H1 (cell line): Measurements from ENCODE around the gene ATP11A. TPM values are rescaled to one million over a fixed set of nuclear protein-coding genes. Genes with fewer than 3 reads are reported as not detected.

Experiments used
- CTCF ChIA-PET: fragments of 300-600 bp; sonication (Branson Sonifier 250); formaldehyde crosslinking; loops from one replicate; lab custom pipeline; 2021; ENCODE audit not compliant: partially characterized antibody; lab: Charles Lee
- POLR2A ChIA-PET: fragments of 300-600 bp; sonication (Branson Sonifier 250); formaldehyde crosslinking; loops from one replicate; lab custom pipeline; 2021; ENCODE audit warnings: inconsistent platforms; ENCODE audit not compliant: partially characterized antibody; lab: Charles Lee
- DNase-seq, 2 experiments: peaks; one replicate each; pipeline versions ENCODE4 v3.0.0 to v3.0.0-alpha.2; 2010 to 2022; ENCODE audit warnings: low spot score in 2 of 2, low read depth in 1 of 2, mixed read lengths in 1 of 2
- FAIRE-seq: peaks from 2 replicates; lab custom pipeline; 2011; peaks lifted over from hg19 to GRCh38; lab: Jason Lieb, UNC
- H2AFZ ChIP-seq: 2 replicates; pipeline ENCODE4 v1.8.1; 2012; ENCODE audit warnings: low read length, inconsistent platforms
- H2AK5ac ChIP-seq: 2 replicates; pipeline ENCODE4 v1.6.1; 2013; ENCODE audit warnings: low read depth, low read length
- H2BK120ac ChIP-seq: replicated peaks from 2 replicates; pipeline ENCODE3; 2013; ENCODE audit warnings: low read depth, low read length, inconsistent platforms
- H2BK12ac ChIP-seq: 2 replicates; pipeline ENCODE4 v1.6.1; 2013; ENCODE audit warnings: low read depth, low read length
- H2BK15ac ChIP-seq: 2 replicates; pipeline ENCODE4 v1.6.1; 2013; ENCODE audit warnings: low read length
- H2BK20ac ChIP-seq: 2 replicates; pipeline ENCODE4 v1.6.1; 2013; ENCODE audit warnings: low read length
- H2BK5ac ChIP-seq: 2 replicates; pipeline ENCODE4 v1.6.1; 2013; ENCODE audit warnings: low read depth, low read length
- H3K14ac ChIP-seq: 2 replicates; pipeline ENCODE4 v1.6.1; 2013; ENCODE audit warnings: inconsistent platforms; ENCODE audit not compliant: insufficient read length
- H3K18ac ChIP-seq: 2 replicates; pipeline ENCODE4 v1.6.1; 2013; ENCODE audit warnings: low read length; ENCODE audit errors: extremely low read depth
- H3K23ac ChIP-seq: 2 replicates; pipeline ENCODE4 v1.6.1; 2013; ENCODE audit warnings: inconsistent platforms; ENCODE audit not compliant: insufficient read length
- H3K23me2 ChIP-seq: 2 replicates; pipeline ENCODE4 v1.6.1; 2013; ENCODE audit warnings: low read depth, low read length
- H3K27ac ChIP-seq: 2 replicates; pipeline ENCODE4 v1.6.1; 2011; ENCODE audit warnings: low read depth, low read length, inconsistent platforms
- H3K27me3 ChIP-seq, 4 experiments: replicated peaks in 1 of 4; 1 replicate in 1 of 4; 2 replicates in 3 of 4; pipeline versions ENCODE4 v1.6.1 to v1.8.1; 2011 to 2013; ENCODE audit warnings: low read length in 3 of 4, mild to moderate bottlenecking in 3 of 4, inconsistent platforms in 2 of 4, mixed read lengths in 2 of 4, moderate library complexity in 1 of 4; ENCODE audit not compliant: control insufficient read depth in 3 of 4, insufficient read depth in 3 of 4; ENCODE audit errors: extremely low read depth in 1 of 4
- H3K36me3 ChIP-seq, 4 experiments: 2 replicates each; pipeline versions ENCODE4 v1.6.1 to v1.8.1; 2011 to 2013; ENCODE audit warnings: mild to moderate bottlenecking in 4 of 4, low read length in 3 of 4, moderate library complexity in 2 of 4, control low read depth in 1 of 4, inconsistent platforms in 1 of 4; ENCODE audit not compliant: insufficient read depth in 4 of 4, control insufficient read depth in 2 of 4
- H3K4ac ChIP-seq: replicated peaks from 2 replicates; pipeline ENCODE3; 2013; ENCODE audit warnings: low read length, low read depth, mixed read lengths, inconsistent platforms; ENCODE audit not compliant: insufficient read length
- H3K4me1 ChIP-seq, 4 experiments: replicated peaks in 1 of 4; 1 replicate in 1 of 4; 2 replicates in 3 of 4; pipeline versions ENCODE4 v1.6.1 to v1.8.1; 2011 to 2013; ENCODE audit warnings: low read length in 3 of 4, inconsistent platforms in 2 of 4, mixed read lengths in 1 of 4; ENCODE audit not compliant: insufficient read depth in 4 of 4, control insufficient read depth in 3 of 4
- H3K4me2 ChIP-seq, 2 experiments: 2 replicates each; pipeline versions ENCODE4 v1.6.1 to v1.8.1; 2011 to 2013; ENCODE audit warnings: low read depth in 2 of 2, low read length in 2 of 2, control low read depth in 1 of 2, inconsistent platforms in 1 of 2, mild to moderate bottlenecking in 1 of 2; ENCODE audit not compliant: insufficient read depth in 1 of 2
- H3K4me3 ChIP-seq, 4 experiments: fragments of 200-600, 300-600 bp in 1 of 4; sonication (generic), shearing (Covaris generic), sonication (Bioruptor Twin) in 1 of 4; 2 replicates each; pipeline versions ENCODE4 v1.5.1 to v1.8.1; 2011 to 2016; ENCODE audit warnings: low read length in 4 of 4, low read depth in 3 of 4, control low read depth in 2 of 4, inconsistent platforms in 2 of 4, mild to moderate bottlenecking in 2 of 4, mixed read lengths in 1 of 4, moderate library complexity in 1 of 4; ENCODE audit not compliant: insufficient read depth in 2 of 4; ENCODE audit errors: extremely low read depth in 1 of 4
- H3K56ac ChIP-seq: replicated peaks from 2 replicates; pipeline ENCODE3; 2013; ENCODE audit warnings: low read depth, mild to moderate bottlenecking, mixed read lengths, low read length, inconsistent platforms; ENCODE audit not compliant: insufficient read length
- H3K79me1 ChIP-seq: 2 replicates; pipeline ENCODE4 v1.6.1; 2013; ENCODE audit warnings: low read depth, low read length, control low read depth
- H3K79me2 ChIP-seq, 2 experiments: 2 replicates each; pipeline versions ENCODE4 v1.6.1 to v1.8.1; 2012 to 2013; ENCODE audit warnings: low read length in 2 of 2, mild to moderate bottlenecking in 2 of 2, inconsistent platforms in 1 of 2; ENCODE audit not compliant: insufficient read depth in 2 of 2, control insufficient read depth in 1 of 2
- H3K9ac ChIP-seq, 4 experiments: replicated peaks in 1 of 4; 1 replicate in 1 of 4; 2 replicates in 3 of 4; pipeline versions ENCODE4 v1.6.1 to v1.8.1; 2011 to 2013; ENCODE audit warnings: low read depth in 3 of 4, low read length in 3 of 4, control low read depth in 2 of 4, mild to moderate bottlenecking in 2 of 4, moderate library complexity in 2 of 4, inconsistent platforms in 1 of 4; ENCODE audit errors: extremely low read depth in 1 of 4
- H3K9me3 ChIP-seq, 2 experiments: 2 replicates each; pipeline versions ENCODE4 v1.6.1 to v1.8.1; 2012 to 2013; ENCODE audit warnings: mild to moderate bottlenecking in 2 of 2, moderate library complexity in 2 of 2, control low read depth in 1 of 2, inconsistent platforms in 1 of 2, low read depth in 1 of 2, low read length in 1 of 2, mixed read lengths in 1 of 2; ENCODE audit not compliant: insufficient read depth in 2 of 2
- H4K20me1 ChIP-seq, 2 experiments: replicated peaks in 1 of 2; 2 replicates each; pipeline versions ENCODE3 to v1.8.1; 2011 to 2013; ENCODE audit warnings: inconsistent platforms in 2 of 2, low read length in 2 of 2, mild to moderate bottlenecking in 1 of 2; ENCODE audit not compliant: insufficient read depth in 2 of 2, control insufficient read depth in 1 of 2
- H4K5ac ChIP-seq: 2 replicates; pipeline ENCODE4 v1.6.1; 2013; ENCODE audit warnings: low read length, low read depth, mixed read lengths, inconsistent platforms; ENCODE audit not compliant: insufficient read length
- H4K8ac ChIP-seq: 2 replicates; pipeline ENCODE4 v1.8.0; 2013; ENCODE audit warnings: mild to moderate bottlenecking, moderate library complexity, low read length, inconsistent platforms; ENCODE audit not compliant: insufficient read depth; ENCODE audit errors: extremely low read depth
- H4K91ac ChIP-seq: replicated peaks from 2 replicates; pipeline ENCODE3; 2013; ENCODE audit warnings: low read length, mixed read lengths, inconsistent platforms; ENCODE audit not compliant: insufficient read length
- SIRT6 ChIP-seq: IDR thresholded peaks from one replicate; pipeline ENCODE4 v1.7.1; 2012; ENCODE audit warnings: low read length, inconsistent platforms
- WGBS, 2 experiments: shearing (Covaris generic) in 1 of 2; methylation state at CpG; one replicate each; pipeline versions ENCODE4 v1.1.6 to v1.1.7; 2013 to 2015; ENCODE audit warnings: low lambda C conversion rate in 2 of 2, mixed read lengths in 2 of 2, inconsistent platforms in 1 of 2, low coverage in 1 of 2, missing lambda C conversion rate in 1 of 2; ENCODE audit not compliant: insufficient replicate concordance in 2 of 2, insufficient coverage in 1 of 2, insufficient read length in 1 of 2; ENCODE audit errors: extremely low coverage in 1 of 2, missing lambda C conversion rate in 1 of 2; 5-methylcytosine and 5-hydroxymethylcytosine counted together
- polyA plus RNA-seq, 7 experiments: library from polyadenylated mRNA; depleted of rRNA in 3 of 7; stranded (reverse) in 5 of 7; unstranded in 2 of 7; fragments of >200 nt in 5 of 7; fragments of 200-250 nt in 2 of 7; gene quantifications; 1 replicate in 5 of 7; 2 replicates in 1 of 7; 4 replicates in 1 of 7; pipeline versions ENCODE4 v1.2.1 to v1.2.3, GENCODE V29; 2011 to 2013; ENCODE audit warnings: missing spikeins in 2 of 7, mixed read lengths in 2 of 7
- total RNA-seq: library from RNA; stranded (reverse); fragmentation: NEBNext Ultra II Directional; extraction: Animal tissue kit (Norgen Biotek cat#: 25700); gene quantifications from 2 replicates; pipeline ENCODE4 v1.2.1, GENCODE V29; 2021

The ATP11A gene
- total and polyA plus RNA-seq, 2 of the 8 experiments (the other 6 are each of a cell fraction or from before 2014, with no cell fraction given): 28.8 to 72.9 TPM

GRCh38 chr13:112741185-112741755 is 51.4 kb downstream of the ATP11A start:
- CTCF ChIA-PET: interaction anchor here (1.3 kb wide), 1 partner anchor 16 kb away, joined by 3 read pairs; no protein-coding TSS in a partner anchor

More at GRCh38 chr13:112741185-112741755, 51.4 kb downstream of the ATP11A start:
- 0 out of 2 replicates have a peak overlapping the region, but pooled peaks have one; percentile 29 for H2BK20ac ChIP-seq
- WGBS, 2 experiments: 86% methylated on average over 15 of the region's 15 CpGs; no CpG with 5 or more reads in 1 of the 2 experiments
- no peak overlapping the region for H2AFZ ChIP-seq
- H3K18ac ChIP-seq: 0 out of 2 replicates have a peak overlapping the region, but pooled peaks have one; percentile 1
- H3K79me1 ChIP-seq: peaks cover 29% of the 10 kb centered on the region
- POLR2A ChIA-PET: no interaction called here
- peaks cover 5 to 28% (median 11%) of the 10 kb centered on the region in 4 experiments for H3K4me1 ChIP-seq
- H3K14ac ChIP-seq: no peak overlapping the region
- H4K8ac ChIP-seq: peak overlapping the region; percentile 29; the same call in 1 of the 2 replicates
- H2AK5ac ChIP-seq: peak overlapping the region; percentile 5; the same call in 1 of the 2 replicates
- peak overlapping the region; percentile 70 for H4K91ac ChIP-seq
- H3K9ac ChIP-seq: no peak overlapping the region
- no peaks in the 10 kb centered on the region for H3K27me3 ChIP-seq
- H2BK12ac ChIP-seq: peak overlapping the region; percentile 45; the same call in 1 of the 2 replicates
- H3K9me3 ChIP-seq: no peaks in the 10 kb centered on the region
- H3K27ac ChIP-seq: no peak overlapping the region
- no peak overlapping the region for H3K56ac ChIP-seq
- no peak for TF ChIP-seq SIRT6
- no peaks in the 10 kb centered on the region for H3K36me3 ChIP-seq
- DNase-seq (no peak), FAIRE-seq (no peak)
- no peak overlapping the region for H3K4me3 ChIP-seq
- no peak overlapping the region for H2BK120ac ChIP-seq
- H4K20me1 ChIP-seq: peaks cover 4 to 14% of the 10 kb centered on the region in 2 experiments
- H2BK15ac ChIP-seq: peak overlapping the region; percentile 47; the same call in 1 of the 2 replicates
- H3K4me2 ChIP-seq: no peak overlapping the region
- H3K79me2 ChIP-seq: peaks cover 0 to 92% of the 10 kb centered on the region in 2 experiments; a peak in 3 of 4 replicates
- H4K5ac ChIP-seq: no peak overlapping the region
- H3K23ac ChIP-seq: no peak overlapping the region
- no peaks in the 10 kb centered on the region for H3K23me2 ChIP-seq
- no peak overlapping the region for H2BK5ac ChIP-seq
- H3K4ac ChIP-seq: peak overlapping the region; percentile 21
